Muscle of leg (tissue), 11 donors: Measurements from ENCODE around the gene PROSER2. TPM values are rescaled to one million over a fixed set of nuclear protein-coding genes. Genes with fewer than 3 reads are reported as not detected.
A peak's percentile ranks its signal among the peaks of the same experiment; 100 is the strongest.

Experiments used
- DNase-seq: peaks from one replicate; pipeline ENCODE4 v3.0.0; 2013
- H3K27ac ChIP-seq: one replicate; pipeline ENCODE4 v1.5.1; 2013; ENCODE audit warnings: mild to moderate bottlenecking, low read length, control low read depth
- H3K27me3 ChIP-seq: one replicate; pipeline ENCODE4 v1.6.1; 2013; ENCODE audit warnings: low read length; ENCODE audit not compliant: control insufficient read depth, insufficient read depth
- H3K36me3 ChIP-seq: one replicate; pipeline ENCODE4 v1.6.1; 2013; ENCODE audit warnings: low read length; ENCODE audit not compliant: control insufficient read depth, insufficient read depth
- H3K4me1 ChIP-seq: one replicate; pipeline ENCODE4 v1.6.1; 2013; ENCODE audit warnings: low read length; ENCODE audit not compliant: control insufficient read depth, insufficient read depth
- H3K4me3 ChIP-seq: one replicate; pipeline ENCODE4 v1.5.1; 2013; ENCODE audit warnings: low read length, control low read depth
- H3K9me3 ChIP-seq: replicated peaks from 2 replicates; pipeline ENCODE4 v1.6.1; 2013; ENCODE audit warnings: low read depth, low read length; ENCODE audit not compliant: control insufficient read depth
- WGBS: methylation state at CpG from one replicate; pipeline ENCODE4 v1.1.5; 2013; ENCODE audit warnings: missing lambda C conversion rate; ENCODE audit not compliant: insufficient coverage; 5-methylcytosine and 5-hydroxymethylcytosine counted together
- polyA plus RNA-seq, 8 donors: library from polyadenylated mRNA; unstranded; fragments of 120-200 nt; gene quantifications; one replicate each; pipeline versions ENCODE4 v1.2.1 to v1.2.3, GENCODE V29; 2013; ENCODE audit warnings: inconsistent platforms in 1 of 8, low replicate concordance in 1 of 8; ENCODE audit not compliant: insufficient read length in 8 of 8, insufficient read depth in 1 of 8
- total RNA-seq: library from RNA; stranded (reverse); fragments of 120-200 nt; gene quantifications from one replicate; pipeline ENCODE4 v1.2.4, GENCODE V29; 2013

PROSER2 gene
- total and polyA plus RNA-seq, 9 donors: 3.4 to 5.5 (median 4.0) TPM

GRCh38 chr10:11893749-11894278, 70.7 kb downstream of the PROSER2 start:
- 81% methylated on average over 22 of the region's 22 CpGs for WGBS
- DNase-seq: no peak
- no peak overlapping the region for H3K4me3 ChIP-seq

GRCh38 chr10:11894381-11895107, 71.4 kb downstream of the PROSER2 start:
- WGBS: 90% methylated on average over 40 of the region's 47 CpGs
- peaks cover 13% of the 10 kb centered on the region for H3K4me1 ChIP-seq
- no peak for DNase-seq
- no peaks in the 10 kb centered on the region for H3K36me3 ChIP-seq
- H3K4me3 ChIP-seq: no peak overlapping the region
- no peak overlapping the region for H3K27ac ChIP-seq
- no peaks in the 10 kb centered on the region for H3K27me3 ChIP-seq
- H3K9me3 ChIP-seq: no peaks in the 10 kb centered on the region

More at GRCh38 chr10:11893749-11894278, 70.7 kb downstream of the PROSER2 start:
- Histone ChIP-seq H3K9me3 (no peaks in the 10 kb centered on the region), H3K27ac (no peak overlapping the region), H3K4me1 (peaks cover 9% of the 10 kb centered on the region), H3K36me3 (no peaks in the 10 kb centered on the region), H3K27me3 (no peaks in the 10 kb centered on the region)

- no peak overlapping the region for H3K27ac ChIP-seq
- H3K9me3 ChIP-seq: no peaks in the 10 kb centered on the region
- H3K36me3 ChIP-seq: no peaks in the 10 kb centered on the region
- no peak for DNase-seq
- H3K27me3 ChIP-seq: no peaks in the 10 kb centered on the region
- peaks cover 13% of the 10 kb centered on the region for H3K4me1 ChIP-seq
- H3K4me3 ChIP-seq: no peak overlapping the region
- 94% methylated on average over 9 of the region's 11 CpGs for WGBS
Measured at GRCh38 chr10:11895108-11895466, 71.9 kb downstream of the PROSER2 start.

- Histone ChIP-seq H3K27ac (no peak overlapping the region), H3K9me3 (no peaks in the 10 kb centered on the region), H3K36me3 (no peaks in the 10 kb centered on the region), H3K4me1 (peaks cover 13% of the 10 kb centered on the region), H3K27me3 (no peaks in the 10 kb centered on the region), H3K4me3 (no peak overlapping the region)
- no CpG with 5 or more reads among the region's 5 CpGs for WGBS
- no peak for DNase-seq
Measured at GRCh38 chr10:11895598-11895997, 72.4 kb downstream of the PROSER2 start.

- H3K36me3 ChIP-seq: no peaks in the 10 kb centered on the region
- no peak for DNase-seq
- no peak overlapping the region for H3K4me3 ChIP-seq
- H3K9me3 ChIP-seq: no peaks in the 10 kb centered on the region
- H3K27ac ChIP-seq: no peak overlapping the region
- no CpG with 5 or more reads among the region's 5 CpGs for WGBS
- H3K4me1 ChIP-seq: peaks cover 16% of the 10 kb centered on the region
- H3K27me3 ChIP-seq: no peaks in the 10 kb centered on the region
Measured at GRCh38 chr10:11896549-11897200, 73.5 kb downstream of the PROSER2 start.

- Histone ChIP-seq H3K36me3 (no peaks in the 10 kb centered on the region), H3K4me1 (peaks cover 20% of the 10 kb centered on the region), H3K27ac (peak overlapping the region; percentile 47), H3K4me3 (no peak overlapping the region), H3K27me3 (no peaks in the 10 kb centered on the region), H3K9me3 (no peaks in the 10 kb centered on the region)
- WGBS: 14% methylated on average over 1 of the region's 3 CpGs
- no peak for DNase-seq
Measured at GRCh38 chr10:11898033-11898371, 74.8 kb downstream of the PROSER2 start.

GRCh38 chr10:11898372-11899066, 75.4 kb downstream of the PROSER2 start:
- Histone ChIP-seq H3K36me3 (no peaks in the 10 kb centered on the region), H3K27ac (peak overlapping the region; percentile 63)
- peak; percentile 56 for DNase-seq

GRCh38 chr10:11899067-11899876, 76.1 kb downstream of the PROSER2 start:
- DNase-seq: no peak
- no peak overlapping the region for H3K27ac ChIP-seq
- no peak overlapping the region for H3K4me3 ChIP-seq
- no peaks in the 10 kb centered on the region for H3K9me3 ChIP-seq
- H3K27me3 ChIP-seq: no peaks in the 10 kb centered on the region
- peaks cover 20% of the 10 kb centered on the region for H3K4me1 ChIP-seq
- H3K36me3 ChIP-seq: no peaks in the 10 kb centered on the region
- 88% methylated on average over 20 of the region's 28 CpGs for WGBS

More at GRCh38 chr10:11898372-11899066, 75.4 kb downstream of the PROSER2 start:
- no peak overlapping the region for H3K4me3 ChIP-seq
- WGBS: 66% methylated on average over 10 of the region's 20 CpGs
- H3K27me3 ChIP-seq: no peaks in the 10 kb centered on the region
- H3K9me3 ChIP-seq: no peaks in the 10 kb centered on the region
- peaks cover 20% of the 10 kb centered on the region for H3K4me1 ChIP-seq

GRCh38 chr10:11901036-11901301, 77.8 kb downstream of the PROSER2 start:
- no peak overlapping the region for H3K27ac ChIP-seq
- no peaks in the 10 kb centered on the region for H3K9me3 ChIP-seq
- DNase-seq: no peak
- peaks cover 20% of the 10 kb centered on the region for H3K4me1 ChIP-seq
- H3K36me3 ChIP-seq: no peaks in the 10 kb centered on the region
- H3K27me3 ChIP-seq: no peaks in the 10 kb centered on the region
- H3K4me3 ChIP-seq: no peak overlapping the region
- WGBS: 93% methylated on average over 3 of the region's 6 CpGs

GRCh38 chr10:11901454-11901832, 78.3 kb downstream of the PROSER2 start:
- no peaks in the 10 kb centered on the region for H3K36me3 ChIP-seq
- 56% methylated on average over 6 of the region's 7 CpGs for WGBS
- H3K4me1 ChIP-seq: peaks cover 20% of the 10 kb centered on the region
- H3K27me3 ChIP-seq: no peaks in the 10 kb centered on the region
- no peaks in the 10 kb centered on the region for H3K9me3 ChIP-seq
- no peak overlapping the region for H3K27ac ChIP-seq
- no peak for DNase-seq
- H3K4me3 ChIP-seq: no peak overlapping the region
